ENCODE results near the gene ZBTB34.

The ZBTB34 gene

GRCh38 chr9:126836216-126836615 lies 24.2 kb upstream of the ZBTB34 start (continued):
- TF ChIP-seq ZNF580 (tag by site-specific recombination; IDR thresholded peaks at IDR 0.05) (no peak), SCRT1 (tag by site-specific recombination; IDR thresholded peaks at IDR 0.05; ENCODE audit: borderline replicate concordance) (no peak), ZNF133 (tag by site-specific recombination; IDR thresholded peaks at IDR 0.05) (no peak), ZNF830 (tag by site-specific recombination; IDR thresholded peaks at IDR 0.05; ENCODE audit: low read depth) (no peak)

GRCh38 chr9:126838055-126838811 lies 22.2 kb upstream of the ZBTB34 start:
- no peak overlapping the region for H3K4me3 ChIP-seq (ENCODE audit: low read depth, low read length)
- H3K36me3 ChIP-seq (ENCODE audit: control insufficient read depth in 2 of 2, insufficient read depth in 1 of 2, low read length in 2 of 2): peaks cover 4 to 30% of the 10 kb centered on the region in 2 experiments; a peak in 2 of 3 replicates
- no peaks in the 10 kb centered on the region for H3K4me1 ChIP-seq (ENCODE audit: control insufficient read depth, insufficient read depth, low read length)
- POLR2A ChIA-PET: no interaction called here
- H3K9me3 ChIP-seq (ENCODE audit: control insufficient read depth, insufficient read depth, low read depth, low read length): no peaks in the 10 kb centered on the region
- no peak overlapping the region for H3K27ac ChIP-seq (ENCODE audit: extremely low read depth, low read depth, low read length)
- CTCF ChIA-PET: interaction anchor here (1.8 kb wide), 1 partner anchor 21 kb away, joined by 8 read pairs; no protein-coding TSS in a partner anchor
- TF ChIP-seq ZNF138 (tag by site-specific recombination; IDR thresholded peaks at IDR 0.05; ENCODE audit: borderline replicate concordance) (no peak), KLF17 (tag by site-specific recombination; IDR thresholded peaks at IDR 0.05) (no peak), ZBTB6 (tag by site-specific recombination; IDR thresholded peaks at IDR 0.05) (no peak), ZNF645 (tag by site-specific recombination; IDR thresholded peaks at IDR 0.05) (no peak), ZNF837 (tag by site-specific recombination; IDR thresholded peaks at IDR 0.05) (no peak), HOXC10 (CRISPR knock-in tag; IDR thresholded peaks at IDR 0.05) (no peak), ZNF292 (tag by site-specific recombination; IDR thresholded peaks at IDR 0.05; ENCODE audit: borderline replicate concordance, low read depth) (no peak), ELK4 (IDR thresholded peaks at IDR 0.05; ENCODE audit: borderline replicate concordance, low read depth, low read length) (no peak), MYNN (tag by site-specific recombination; IDR thresholded peaks at IDR 0.05; ENCODE audit: borderline replicate concordance) (no peak), ZNF302 (tag by site-specific recombination; IDR thresholded peaks at IDR 0.05; ENCODE audit: low read depth) (no peak)

- no peaks in the 10 kb centered on the region for H3K4me1 ChIP-seq (ENCODE audit: control insufficient read depth, insufficient read depth, low read length)
- CTCF ChIA-PET: interaction anchor here (1.8 kb wide), 1 partner anchor 21 kb away, joined by 8 read pairs; no protein-coding TSS in a partner anchor
- POLR2A ChIA-PET: no interaction called here
- no peak overlapping the region for H3K27ac ChIP-seq (ENCODE audit: extremely low read depth, low read depth, low read length)
- H3K9me3 ChIP-seq (ENCODE audit: control insufficient read depth, insufficient read depth, low read depth, low read length): no peaks in the 10 kb centered on the region
- H3K4me3 ChIP-seq (ENCODE audit: low read depth, low read length): no peak overlapping the region
- peaks cover 4 to 24% of the 10 kb centered on the region in 2 experiments; a peak in 2 of 3 replicates for H3K36me3 ChIP-seq (ENCODE audit: control insufficient read depth in 2 of 2, insufficient read depth in 1 of 2, low read length in 2 of 2)
- TF ChIP-seq ZBTB11 (tag by site-specific recombination; conservative IDR thresholded peaks at IDR 0.05; ENCODE audit: low read depth): no peak
- no peak for TF ChIP-seq ZNF292 (tag by site-specific recombination; IDR thresholded peaks at IDR 0.05; ENCODE audit: borderline replicate concordance, low read depth)
- no peak for TF ChIP-seq BCL11A (tag by site-specific recombination; IDR thresholded peaks at IDR 0.05; ENCODE audit: low read depth)
- no peak for TF ChIP-seq ZNF426 (tag by site-specific recombination; IDR thresholded peaks at IDR 0.05)
- no peak for TF ChIP-seq OSR2 (tag by site-specific recombination; IDR thresholded peaks at IDR 0.05)
- no peak for TF ChIP-seq ZNF221 (tag by site-specific recombination; IDR thresholded peaks at IDR 0.05; ENCODE audit: borderline replicate concordance)
- no peak for TF ChIP-seq ZNF529 (tag by site-specific recombination; IDR thresholded peaks at IDR 0.05; ENCODE audit: insufficient replicate concordance)
These were observed 21.5 kb upstream of the ZBTB34 start for GRCh38 chr9:126838895-126839294.

All from HEK293 (cell line).